C4-2B (cell line): ENCODE data around the gene FUT4.
"Not testable (repeated sequence)": the region's sequence is repeated elsewhere in the genome, so short reads cannot be mapped to it uniquely, and the experiment has no call there.

ENCODE experiments used
- H3K27ac ChIP-seq: fragments of 450-650 bp; 2 replicates; pipeline ENCODE4 v1.5.1; 2017
- CTCF ChIP-seq: fragments of 450-650 bp; conservative IDR thresholded peaks from 2 replicates; pipeline ENCODE4 v1.5.1; 2017; ENCODE audit warnings: mild to moderate bottlenecking
- ZFX ChIP-seq: fragments of 450-650 bp; IDR thresholded peaks from 2 replicates; pipeline ENCODE4 v1.6.1; 2017

The FUT4 gene, protein sequence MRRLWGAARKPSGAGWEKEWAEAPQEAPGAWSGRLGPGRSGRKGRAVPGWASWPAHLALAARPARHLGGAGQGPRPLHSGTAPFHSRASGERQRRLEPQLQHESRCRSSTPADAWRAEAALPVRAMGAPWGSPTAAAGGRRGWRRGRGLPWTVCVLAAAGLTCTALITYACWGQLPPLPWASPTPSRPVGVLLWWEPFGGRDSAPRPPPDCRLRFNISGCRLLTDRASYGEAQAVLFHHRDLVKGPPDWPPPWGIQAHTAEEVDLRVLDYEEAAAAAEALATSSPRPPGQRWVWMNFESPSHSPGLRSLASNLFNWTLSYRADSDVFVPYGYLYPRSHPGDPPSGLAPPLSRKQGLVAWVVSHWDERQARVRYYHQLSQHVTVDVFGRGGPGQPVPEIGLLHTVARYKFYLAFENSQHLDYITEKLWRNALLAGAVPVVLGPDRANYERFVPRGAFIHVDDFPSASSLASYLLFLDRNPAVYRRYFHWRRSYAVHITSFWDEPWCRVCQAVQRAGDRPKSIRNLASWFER

DNA sequence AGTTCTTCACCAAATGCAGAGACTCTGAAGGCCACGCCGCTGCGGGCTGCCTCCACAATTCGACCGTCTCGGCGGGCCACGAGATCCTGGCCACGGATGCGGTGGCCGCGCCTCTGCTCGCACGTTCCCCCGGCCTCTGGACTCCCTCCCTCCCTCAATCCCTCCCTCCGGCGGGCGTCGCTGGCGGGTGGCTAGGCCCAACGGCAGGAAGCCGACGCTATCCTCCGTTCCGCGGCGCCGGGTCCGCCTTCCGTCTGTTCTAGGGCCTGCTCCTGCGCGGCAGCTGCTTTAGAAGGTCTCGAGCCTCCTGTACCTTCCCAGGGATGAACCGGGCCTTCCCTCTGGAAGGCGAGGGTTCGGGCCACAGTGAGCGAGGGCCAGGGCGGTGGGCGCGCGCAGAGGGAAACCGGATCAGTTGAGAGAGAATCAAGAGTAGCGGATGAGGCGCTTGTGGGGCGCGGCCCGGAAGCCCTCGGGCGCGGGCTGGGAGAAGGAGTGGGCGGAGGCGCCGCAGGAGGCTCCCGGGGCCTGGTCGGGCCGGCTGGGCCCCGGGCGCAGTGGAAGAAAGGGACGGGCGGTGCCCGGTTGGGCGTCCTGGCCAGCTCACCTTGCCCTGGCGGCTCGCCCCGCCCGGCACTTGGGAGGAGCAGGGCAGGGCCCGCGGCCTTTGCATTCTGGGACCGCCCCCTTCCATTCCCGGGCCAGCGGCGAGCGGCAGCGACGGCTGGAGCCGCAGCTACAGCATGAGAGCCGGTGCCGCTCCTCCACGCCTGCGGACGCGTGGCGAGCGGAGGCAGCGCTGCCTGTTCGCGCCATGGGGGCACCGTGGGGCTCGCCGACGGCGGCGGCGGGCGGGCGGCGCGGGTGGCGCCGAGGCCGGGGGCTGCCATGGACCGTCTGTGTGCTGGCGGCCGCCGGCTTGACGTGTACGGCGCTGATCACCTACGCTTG, at the start of gene FUT4:
Gene FUT4 (plus strand): TSS at position 227 of the 951 bp plus-strand sequence. CDS start 213 bp downstream, at position 440.
- TF ChIP-seq CTCF (no peak), ZFX (peak; percentile 90)
- H3K27ac ChIP-seq: peak within 1 kb of the TSS; percentile 63

DNA sequence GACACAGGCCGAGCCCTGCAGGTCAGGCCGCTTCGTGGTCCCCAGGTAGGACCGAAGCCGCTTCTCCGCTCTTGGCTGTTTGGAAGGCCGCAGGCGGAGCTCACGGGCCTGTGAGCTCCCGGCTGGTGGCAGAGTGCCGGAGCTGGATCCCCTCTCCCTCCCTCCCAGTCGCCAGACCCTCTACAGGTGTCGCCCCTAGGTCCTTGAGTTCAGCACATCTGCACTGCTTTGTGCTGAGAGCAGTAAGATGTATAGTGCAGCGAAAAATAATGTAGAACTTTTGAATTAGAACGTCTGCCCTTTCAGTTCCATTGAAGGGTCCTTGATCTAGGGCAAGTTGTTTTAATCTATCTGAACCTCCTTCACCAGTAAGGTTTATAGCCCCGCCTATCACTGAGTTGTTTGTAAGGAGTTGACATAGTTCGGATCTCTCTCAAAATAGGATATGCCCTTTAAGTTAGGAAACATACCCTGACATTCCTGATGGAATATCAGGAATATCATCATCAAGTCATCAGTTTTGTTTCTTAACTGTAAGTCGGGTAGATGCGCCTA, 49.5 kb upstream of the FUT4 start:
- peak overlapping the region; percentile 69 for H3K27ac ChIP-seq
- no peak for TF ChIP-seq CTCF
- TF ChIP-seq ZFX: peak; percentile 82

DNA sequence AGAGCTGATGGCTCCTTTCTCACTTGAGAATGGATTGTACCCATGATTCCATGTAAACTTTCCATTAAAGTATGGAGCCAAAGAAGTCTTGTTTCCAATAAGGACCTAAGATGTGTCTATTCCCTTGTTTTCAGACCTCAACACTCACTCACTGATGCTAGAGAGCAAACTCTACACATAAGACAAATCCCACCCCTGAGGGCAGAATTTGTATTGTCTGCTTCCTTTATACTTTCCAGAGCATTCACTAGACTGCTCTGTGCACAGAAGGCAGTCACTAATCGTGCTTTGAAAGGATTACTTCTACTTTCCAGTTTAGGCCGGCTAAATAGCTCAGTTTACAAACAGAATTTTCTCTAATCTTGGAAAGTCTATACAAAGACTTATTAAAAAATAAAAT, 43.5 kb upstream of the FUT4 start:
- TF ChIP-seq ZFX: no peak
- no peak for TF ChIP-seq CTCF
- H3K27ac ChIP-seq: no peak overlapping the region

- TF ChIP-seq CTCF (no peak), ZFX (no peak)
Observed at GRCh38 chr11:94501522-94501921, 42.2 kb upstream of the FUT4 start.

GRCh38 chr11:94504689-94505293, 38.9 kb upstream of the FUT4 start:
- no peak for TF ChIP-seq ZFX
- TF ChIP-seq CTCF: peak; percentile 87
- H3K27ac ChIP-seq: no peak overlapping the region

More at GRCh38 chr11:94501522-94501921, 42.2 kb upstream of the FUT4 start:
- no peak overlapping the region for H3K27ac ChIP-seq

DNA sequence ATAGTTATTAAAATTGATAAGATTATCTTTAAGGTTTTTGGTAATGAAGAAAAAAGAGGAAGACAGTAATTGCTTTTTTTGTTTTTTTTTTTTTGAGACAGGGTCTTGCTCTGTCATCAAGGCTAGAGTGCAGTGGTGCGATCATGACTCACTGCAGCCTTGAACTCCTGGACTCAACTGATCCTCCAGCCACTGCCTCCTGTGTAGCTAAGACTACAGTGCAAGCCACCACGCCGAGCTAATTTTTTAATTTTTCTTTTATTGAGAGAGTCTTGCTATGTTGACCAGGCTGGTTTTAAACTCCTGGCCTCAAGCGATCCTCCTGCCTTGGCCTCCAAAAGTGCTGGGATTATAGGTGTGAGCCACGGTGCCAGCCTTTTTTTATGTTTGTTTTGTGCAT, 37.2 kb upstream of the FUT4 start:
- H3K27ac ChIP-seq: not testable (repeated sequence)

DNA sequence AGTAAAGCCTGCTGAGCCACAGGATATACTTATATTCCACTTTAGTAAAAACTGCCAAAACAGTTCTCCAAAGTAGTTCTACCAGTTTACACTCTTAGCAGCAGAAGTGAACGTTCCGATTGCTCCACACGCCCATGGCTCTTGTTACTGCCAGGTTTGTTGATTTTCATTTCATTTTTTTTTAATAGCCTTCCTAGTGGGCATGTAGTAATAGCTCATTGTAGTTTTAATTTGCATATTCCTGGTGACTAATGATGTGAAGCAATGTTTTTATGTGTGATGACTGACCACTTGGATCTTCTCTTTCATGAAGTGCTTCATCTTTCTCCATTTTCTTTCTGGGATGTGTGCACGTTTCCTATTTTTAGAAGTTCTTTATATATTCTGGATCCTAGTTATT, 36.2 kb upstream of the FUT4 start:
- no peak overlapping the region for H3K27ac ChIP-seq
- TF ChIP-seq ZFX (no peak), CTCF (no peak)
